Measurements from ENCODE around the gene PRR18. TPM values are rescaled to one million over a fixed set of nuclear protein-coding genes. Genes with fewer than 3 reads are reported as not detected.

PRR18 gene
- total and polyA plus RNA-seq, 2 of the 13 experiments (the other 11 are each of a cell fraction or from before 2014, with no cell fraction given): 0.04 TPM

- H3K9ac ChIP-seq (ENCODE audit: insufficient read depth, low read depth, low read length): no peak overlapping the region
- no peak overlapping the region for H3K27ac ChIP-seq (ENCODE audit: extremely low read length, insufficient read depth, low read length)
- H4K20me1 ChIP-seq (ENCODE audit: insufficient read depth, low read length): no peaks in the 10 kb centered on the region
- H3K27me3 ChIP-seq (ENCODE audit: control insufficient read depth in 1 of 2, insufficient read depth in 2 of 2, low read length in 2 of 2): peaks cover 1 to 53% of the 10 kb centered on the region in 2 experiments; a peak in 4 of 5 replicates
- FAIRE-seq (no peak), DNase-seq (ENCODE audit: low spot score) (no peak), ATAC-seq (no peak)
- CTCF ChIA-PET (ENCODE audit: low intra/inter-chr PET ratio, low total read pairs): no interaction called here
- no peaks in the 10 kb centered on the region for H3K79me2 ChIP-seq (ENCODE audit: insufficient read depth, low read length)
- no peak overlapping the region for H3K4me2 ChIP-seq (ENCODE audit: low read depth, low read length)
- WGBS (ENCODE audit: low lambda C conversion rate): 52% methylated on average over 11 of the region's 11 CpGs
- H2AFZ ChIP-seq (ENCODE audit: low read length): no peak overlapping the region
- no peak overlapping the region for H3K4me3 ChIP-seq (replicated peaks in 1 of 3; ENCODE audit: insufficient read depth in 1 of 3, low read depth in 2 of 3, low read length in 3 of 3)
- H3K4me1 ChIP-seq (ENCODE audit: insufficient read depth, low read length): no peaks in the 10 kb centered on the region
- TF ChIP-seq ZNF652 (CRISPR knock-in tag; IDR thresholded peaks at IDR 0.05; ENCODE audit: borderline replicate concordance, low read depth): no peak
- no peak for TF ChIP-seq MAF1 (CRISPR knock-in tag; IDR thresholded peaks at IDR 0.05; ENCODE audit: borderline replicate concordance)
- TF ChIP-seq GPN1 (CRISPR knock-in tag; IDR thresholded peaks at IDR 0.05; ENCODE audit: borderline replicate concordance): no peak
- no peak for TF ChIP-seq THRA (CRISPR knock-in tag; IDR thresholded peaks at IDR 0.05; ENCODE audit: borderline replicate concordance)
- TF ChIP-seq MXD3 (CRISPR knock-in tag; IDR thresholded peaks at IDR 0.05): no peak
- no peak for TF ChIP-seq CBX1 (IDR thresholded peaks at IDR 0.05; ENCODE audit: low read depth)
- no peak for TF ChIP-seq SSRP1 (CRISPR knock-in tag; IDR thresholded peaks at IDR 0.05)
- no peak for TF ChIP-seq MNT (IDR thresholded peaks at IDR 0.05)
- no peak for TF ChIP-seq POGK (CRISPR knock-in tag; conservative IDR thresholded peaks at IDR 0.05)
- TF ChIP-seq ZMAT5 (CRISPR knock-in tag; IDR thresholded peaks at IDR 0.05; ENCODE audit: borderline replicate concordance, low read depth): no peak
- no peak for TF ChIP-seq ZBTB10 (CRISPR knock-in tag; IDR thresholded peaks at IDR 0.05; ENCODE audit: borderline replicate concordance)
- no peak for TF ChIP-seq NONO (IDR thresholded peaks at IDR 0.05)
- TF ChIP-seq NONO (CRISPR knock-in tag; conservative IDR thresholded peaks at IDR 0.05): no peak
- no peak for TF ChIP-seq SNAPC2 (CRISPR knock-in tag; IDR thresholded peaks at IDR 0.05)
- no peak for TF ChIP-seq MED8 (CRISPR knock-in tag; IDR thresholded peaks at IDR 0.05; ENCODE audit: insufficient replicate concordance)
- H3K9me3 ChIP-seq (ENCODE audit: low read length): no peaks in the 10 kb centered on the region
- H3K36me3 ChIP-seq (replicated peaks in 1 of 2; ENCODE audit: control insufficient read depth in 1 of 2, insufficient read depth in 2 of 2, low read length in 2 of 2): no peaks in the 10 kb centered on the region
- in situ Hi-C loops (cut with HindIII; ENCODE audit: extremely low pct_ligation_motif_present, low pct_unique_long_range_greater_than_20kb) (no loop called here), intact Hi-C loops (cut with micrococcal nuclease; ENCODE audit: unreplicated experiment) (no loop called here)
- BruUV-seq (replicated peaks): no TSS peak
- POLR2A ChIA-PET: no interaction called here
Measured at GRCh38 chr6:166282394-166283032, 25.7 kb downstream of the PRR18 start.

Measured in HepG2 (cell line).